HG03354 (cell line): ENCODE results near the gene CHST4.
"Not testable (repeated sequence)": the region's sequence is repeated elsewhere in the genome, so short reads cannot be mapped to it uniquely, and the experiment has no call there.

Experiments used
- ATAC-seq: cut with Tn5 transposase; IDR thresholded peaks from one replicate; pipeline ENCODE4 v1.9.1; 2021; ENCODE audit warnings: mild to moderate bottlenecking; ENCODE audit not compliant: unreplicated experiment, poor library complexity, severe bottlenecking

CHST4 gene

GRCh38 chr16:71520550-71520949 is 5.7 kb upstream of the CHST4 start:
- ATAC-seq: no peak

- ATAC-seq: no peak
Observed at GRCh38 chr16:71524566-71525553, 1.4 kb upstream of the CHST4 start.

- no peak for ATAC-seq
Observed at GRCh38 chr16:71528257-71528656, 2.0 kb downstream of the CHST4 start.

- no peak for ATAC-seq
Observed at GRCh38 chr16:71528863-71529262, 2.6 kb downstream of the CHST4 start.

- ATAC-seq: no peak
Observed at GRCh38 chr16:71532366-71532765, 6.1 kb downstream of the CHST4 start.

- no peak for ATAC-seq
Observed at GRCh38 chr16:71536752-71537499, 10.7 kb downstream of the CHST4 start.

- peak; percentile 75 for ATAC-seq
Observed at GRCh38 chr16:71537643-71538042, 11.4 kb downstream of the CHST4 start.

GRCh38 chr16:71542377-71542776 is 16.2 kb downstream of the CHST4 start:
- ATAC-seq: peak; percentile 62

- no peak for ATAC-seq
Observed at GRCh38 chr16:71547168-71547567, 20.9 kb downstream of the CHST4 start.

GRCh38 chr16:71552698-71553503 is 26.7 kb downstream of the CHST4 start:
- ATAC-seq: no peak

- no peak for ATAC-seq
Observed at GRCh38 chr16:71555230-71555891, 29.1 kb downstream of the CHST4 start.

GRCh38 chr16:71557299-71557698 is 31.1 kb downstream of the CHST4 start:
- ATAC-seq: no peak

- no peak for ATAC-seq
Observed at GRCh38 chr16:71557954-71558582, 31.8 kb downstream of the CHST4 start.

GRCh38 chr16:71559855-71560254 is 33.6 kb downstream of the CHST4 start:
- no peak for ATAC-seq

GRCh38 chr16:71561886-71562285 is 35.7 kb downstream of the CHST4 start:
- not testable (repeated sequence) for ATAC-seq

GRCh38 chr16:71562552-71562951 is 36.3 kb downstream of the CHST4 start:
- no peak for ATAC-seq

GRCh38 chr16:71564335-71564967 is 38.2 kb downstream of the CHST4 start:
- ATAC-seq: peak; percentile 90

- ATAC-seq: no peak
Observed at GRCh38 chr16:71565812-71566700, 39.8 kb downstream of the CHST4 start.
